ENCODE results near the gene PARD3.
"Not testable (repeated sequence)": the region's sequence is repeated elsewhere in the genome, so short reads cannot be mapped to it uniquely, and the experiment has no call there.

The PARD3 gene

GRCh38 chr10:34474555-34475273 is 340.4 kb downstream of the PARD3 start:
- DNase-seq (ENCODE audit: low read depth in 2 of 2, low spot score in 1 of 2): no peak

- no peak for DNase-seq (ENCODE audit: low read depth in 2 of 2, low spot score in 1 of 2)
Measured at GRCh38 chr10:34474009-34474376, 341.1 kb downstream of the PARD3 start.

DNA sequence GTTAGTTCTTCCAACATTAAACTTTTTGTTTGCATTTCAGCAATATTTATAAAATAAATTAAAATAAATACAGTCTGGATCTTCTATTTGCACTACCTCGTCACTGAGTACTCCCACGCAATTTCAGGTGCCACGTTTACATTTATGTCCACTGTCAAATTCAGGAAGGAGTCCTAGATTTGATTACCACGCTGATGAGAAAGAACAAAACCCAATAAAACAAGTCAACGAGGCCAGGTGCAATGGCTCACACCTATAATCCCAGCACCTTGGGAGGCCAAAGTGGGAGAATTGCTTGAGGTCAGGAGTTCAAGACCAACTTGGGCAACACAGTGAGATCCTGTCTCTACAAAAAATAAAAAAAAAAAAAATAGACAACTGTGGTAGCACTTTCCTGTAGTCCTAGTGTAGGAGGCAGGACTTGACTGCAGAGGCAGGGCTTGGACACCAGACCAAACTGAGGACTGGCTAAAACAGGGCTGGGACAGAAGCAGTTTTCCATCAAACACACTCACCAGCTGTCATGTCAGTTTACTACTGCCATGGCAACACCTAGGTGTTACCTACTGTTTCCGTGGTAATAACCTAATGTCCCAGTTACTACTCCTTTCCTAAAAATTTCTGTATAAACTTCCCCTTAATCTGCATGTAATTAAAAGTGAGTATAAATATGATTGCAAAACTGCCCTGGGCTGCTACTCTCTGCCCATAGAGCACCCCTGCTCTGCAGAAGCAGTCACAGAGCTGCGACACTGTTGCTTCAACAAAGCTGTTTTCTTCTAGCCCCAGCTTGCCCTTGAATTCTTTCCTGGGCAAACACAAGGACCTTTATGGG is 341.7 kb downstream of the PARD3 start:
- no peak for DNase-seq (ENCODE audit: low read depth in 2 of 2, low spot score in 1 of 2)

- DNase-seq (ENCODE audit: low read depth in 2 of 2, low spot score in 1 of 2): no peak
Measured at GRCh38 chr10:34470307-34470706, 344.8 kb downstream of the PARD3 start.

DNA sequence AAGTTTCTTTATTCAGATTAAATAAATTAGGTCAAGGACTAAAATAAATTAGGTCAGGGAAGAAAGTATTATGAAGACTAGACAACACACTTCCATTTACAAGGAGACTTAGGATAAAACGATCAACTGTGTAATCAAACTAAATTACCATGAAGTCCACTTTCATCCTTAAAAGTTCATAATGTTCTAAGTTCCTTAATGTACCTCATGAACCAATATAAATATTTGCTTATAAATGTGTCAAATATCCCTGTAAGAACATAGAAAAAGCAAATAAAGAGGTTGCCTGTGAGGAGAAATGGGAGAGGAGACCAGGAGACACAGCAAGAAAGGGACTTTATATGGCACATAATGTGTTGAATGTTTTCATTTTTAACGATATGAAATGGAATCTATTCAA is 345.6 kb downstream of the PARD3 start:
- DNase-seq (ENCODE audit: low read depth in 2 of 2, low spot score in 1 of 2): no peak

GRCh38 chr10:34467902-34468301 is 347.2 kb downstream of the PARD3 start:
- no peak for DNase-seq (ENCODE audit: low read depth in 2 of 2, low spot score in 1 of 2)

DNA sequence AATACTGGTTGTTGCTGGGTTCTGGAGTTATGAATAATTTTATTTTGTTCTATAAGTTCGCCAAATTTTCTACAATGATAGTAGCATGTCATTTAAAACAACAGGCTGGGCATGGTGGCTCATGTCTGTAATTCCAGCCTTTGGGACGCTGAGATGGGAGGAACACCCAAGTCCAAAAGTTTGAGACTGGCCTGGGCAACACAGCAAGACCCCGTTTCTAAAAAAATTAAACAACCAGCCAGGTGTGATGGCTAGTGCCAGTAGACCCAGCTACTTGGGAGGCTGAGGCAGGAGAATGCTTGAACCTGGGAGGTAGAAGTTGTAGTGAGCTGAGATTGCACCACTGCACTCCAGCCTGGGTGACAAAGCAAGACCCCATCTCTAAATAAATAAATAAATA is 347.7 kb downstream of the PARD3 start:
- DNase-seq (ENCODE audit: low read depth in 2 of 2, low spot score in 1 of 2): no peak

DNA sequence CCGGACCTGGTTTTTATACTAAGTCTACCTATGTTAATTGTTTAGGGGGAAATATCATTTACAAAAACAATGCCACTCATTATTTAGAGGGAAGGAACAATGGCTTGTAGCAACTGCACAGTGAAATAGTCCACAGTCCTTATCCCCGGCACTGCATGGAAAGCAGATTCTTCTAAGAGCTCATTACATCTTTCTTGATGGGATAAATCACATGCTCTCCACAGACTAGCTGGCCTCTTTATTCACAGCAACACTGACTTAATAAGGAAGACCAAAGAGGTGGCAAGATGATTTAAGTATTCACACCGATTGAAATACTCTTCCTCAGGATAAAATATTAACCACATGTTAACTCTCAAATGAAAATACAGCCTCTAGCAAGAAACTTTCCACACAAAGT is 349.4 kb downstream of the PARD3 start:
- no peak for DNase-seq (ENCODE audit: low read depth in 2 of 2, low spot score in 1 of 2)

- DNase-seq (ENCODE audit: low read depth in 2 of 2, low spot score in 1 of 2): no peak
Measured at GRCh38 chr10:34464591-34464990, 350.5 kb downstream of the PARD3 start.

DNA sequence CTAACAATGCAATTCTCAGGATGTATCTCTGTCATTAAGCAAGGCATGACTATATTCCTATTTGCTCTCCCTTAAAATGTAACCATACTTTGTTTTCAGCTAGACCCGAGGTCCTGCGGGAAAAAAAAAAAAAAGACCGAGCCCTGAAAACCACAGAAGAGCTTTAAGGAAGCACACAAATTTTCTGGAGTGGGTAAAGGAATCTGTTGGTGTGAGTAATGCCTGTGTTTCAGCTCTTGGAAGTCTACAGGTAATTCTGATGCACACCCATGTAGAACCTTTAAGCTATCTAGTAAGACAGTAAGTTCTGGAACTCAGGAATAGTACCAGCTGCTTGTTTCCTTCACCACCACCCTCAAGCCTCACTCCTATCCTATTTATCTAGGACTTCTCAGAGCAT is 351.1 kb downstream of the PARD3 start:
- DNase-seq (ENCODE audit: low read depth in 2 of 2, low spot score in 1 of 2): no peak

- no peak for DNase-seq (ENCODE audit: low read depth in 2 of 2, low spot score in 1 of 2)
Measured at GRCh38 chr10:34462993-34463392, 352.1 kb downstream of the PARD3 start.

GRCh38 chr10:34462056-34462455 is 353.0 kb downstream of the PARD3 start:
- DNase-seq (ENCODE audit: low read depth in 2 of 2, low spot score in 1 of 2): no peak

GRCh38 chr10:34454590-34455261 is 360.4 kb downstream of the PARD3 start:
- DNase-seq (ENCODE audit: low read depth in 2 of 2, low spot score in 1 of 2): no peak

DNA sequence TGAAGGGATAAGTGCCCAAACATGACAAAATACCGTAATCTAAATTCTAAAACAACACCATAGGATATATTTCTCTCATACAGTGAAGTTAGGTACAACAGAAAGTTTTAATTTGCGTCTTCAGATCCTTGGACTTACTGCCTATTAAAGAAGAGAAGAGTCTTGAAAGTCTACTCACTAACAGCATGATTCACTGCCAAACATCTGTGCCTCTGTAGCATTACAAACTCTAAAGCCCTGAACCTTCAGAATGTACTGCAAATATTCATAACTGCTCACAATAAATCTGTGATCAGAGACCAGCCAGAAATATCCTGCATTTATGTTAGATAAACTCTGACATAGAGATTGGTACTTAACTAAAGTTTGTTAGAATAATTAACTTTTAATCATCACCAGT is 365.3 kb downstream of the PARD3 start:
- DNase-seq (ENCODE audit: low read depth in 2 of 2, low spot score in 1 of 2): no peak

DNA sequence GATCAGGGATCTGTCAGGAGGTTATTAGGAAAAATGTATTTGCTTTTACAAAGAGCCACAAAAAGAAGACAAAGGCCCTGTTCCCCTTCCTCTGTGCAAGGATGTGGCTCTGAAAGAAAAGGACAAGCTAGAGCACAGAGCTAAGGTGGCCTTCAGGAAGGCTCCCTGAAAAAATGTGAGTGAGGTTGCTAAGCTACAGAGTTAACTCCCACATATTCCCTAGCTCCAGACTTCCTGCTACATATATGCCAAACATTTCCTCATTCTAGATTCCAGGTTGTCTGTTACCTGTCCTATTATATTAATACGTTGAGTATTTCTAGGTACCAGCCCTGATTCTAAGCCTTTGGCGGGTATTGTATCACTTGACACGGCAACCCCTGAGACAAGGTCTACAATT is 369.0 kb downstream of the PARD3 start:
- no peak for DNase-seq (ENCODE audit: low read depth in 2 of 2, low spot score in 1 of 2)

DNA sequence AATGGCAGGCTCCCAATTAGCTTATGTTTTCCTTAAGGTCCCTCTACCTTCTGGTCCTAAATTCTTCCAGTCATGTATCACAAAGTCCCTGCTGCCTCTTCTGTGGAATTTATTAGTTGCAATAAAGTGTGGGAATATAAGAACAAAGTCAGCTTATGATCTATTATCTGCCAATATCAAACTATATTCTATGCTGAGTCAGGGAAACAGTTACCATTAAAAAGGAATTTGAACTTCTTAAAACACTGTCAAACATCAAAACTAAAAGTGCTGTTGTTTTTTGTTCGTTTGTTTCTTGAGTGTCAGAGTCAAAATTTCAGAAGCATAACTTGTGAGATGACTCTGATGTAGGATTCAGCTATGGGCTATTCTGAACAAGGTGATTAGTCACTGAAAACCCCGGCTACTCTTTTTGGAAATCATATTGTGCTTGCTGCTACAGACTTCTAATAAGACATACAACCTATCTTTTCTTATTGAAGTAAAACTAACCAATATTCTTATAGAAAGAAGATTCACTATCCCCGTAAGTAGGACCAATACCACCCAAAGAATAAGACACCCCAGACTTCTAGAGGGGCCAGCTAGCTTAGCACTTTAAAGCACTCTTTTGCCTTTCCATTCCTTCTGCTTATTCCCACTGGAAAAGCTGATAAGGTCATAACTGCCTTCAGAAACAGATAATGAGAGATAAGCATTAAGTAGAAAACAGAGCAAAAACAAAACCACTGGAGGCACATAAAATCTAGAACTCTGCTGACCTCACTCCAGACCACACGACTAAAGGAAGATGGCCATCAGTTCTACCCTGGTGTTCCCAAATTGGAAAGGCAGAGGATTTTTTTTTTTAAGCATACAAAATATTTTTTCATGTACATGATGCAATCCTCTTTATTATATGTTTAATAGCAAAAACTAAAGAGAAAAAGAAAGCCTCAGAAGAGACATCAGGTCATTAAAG is 370.6 kb downstream of the PARD3 start:
- DNase-seq (ENCODE audit: low read depth in 2 of 2, low spot score in 1 of 2): no peak

GRCh38 chr10:34439386-34439785 is 375.7 kb downstream of the PARD3 start:
- not testable (repeated sequence) for DNase-seq (ENCODE audit: low read depth in 2 of 2, low spot score in 1 of 2)

- DNase-seq (ENCODE audit: low read depth in 2 of 2, low spot score in 1 of 2): no peak
Measured at GRCh38 chr10:34438741-34439140, 376.4 kb downstream of the PARD3 start.

DNA sequence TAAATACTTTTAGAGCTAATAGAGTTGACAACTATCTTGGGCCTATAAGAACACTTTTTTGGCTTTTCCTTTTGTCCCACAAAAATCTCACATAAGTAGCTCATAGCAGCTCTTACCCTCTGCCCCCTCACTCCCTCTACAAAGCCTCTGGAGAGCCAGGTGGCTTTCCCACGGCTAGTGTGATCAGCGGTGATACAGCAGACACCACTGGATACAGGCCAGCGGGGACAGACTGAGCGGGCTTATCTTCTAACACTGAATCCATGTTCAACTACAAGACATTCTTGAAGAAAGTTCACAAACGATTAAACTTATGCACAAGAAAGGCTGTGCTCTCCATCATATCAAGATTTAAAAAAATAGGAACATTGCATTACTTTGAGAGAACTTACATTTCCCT is 377.2 kb downstream of the PARD3 start:
- no peak for DNase-seq (ENCODE audit: low read depth in 2 of 2, low spot score in 1 of 2)

GRCh38 chr10:34434119-34434594 is 380.9 kb downstream of the PARD3 start:
- DNase-seq (ENCODE audit: low read depth in 2 of 2, low spot score in 1 of 2): no peak

All from stimulated activated CD8-positive, alpha-beta memory T cell treated with anti-CD3 and anti-CD28 coated beads, Interleukin-4, amount 100 ng/mL, for 1 hour (primary cell).